HCT116 (cell line): ENCODE data around the gene CPSF4L. TPM values are rescaled to one million over a fixed set of nuclear protein-coding genes. Genes with fewer than 3 reads are reported as not detected.

Experiments used
- ATAC-seq: fragments of 200-7000 bp; cut with Tn5 transposase; 2 replicates; pipeline ENCODE4 v1.9.1; 2020; ENCODE audit warnings: mild to moderate bottlenecking, moderate library complexity
- BruUV-seq: library from RNA; stranded (reverse); fragments of 400-500 nt; replicated peaks from 2 replicates; lab custom pipeline; 2021; lab: Mats Ljungman, UMichigan
- CTCF ChIA-PET: fragments of 300-600 bp; sonication (Branson Sonifier 250); formaldehyde crosslinking; loops from one replicate; lab custom pipeline; 2021; ENCODE audit warnings: antibody characterized with exemption; lab: Charles Lee
- POLR2A ChIA-PET: fragments of 300-600, 350-600 bp; sonication (Branson Sonifier 250); formaldehyde crosslinking; loops from one replicate; lab custom pipeline; 2021; ENCODE audit warnings: antibody characterized with exemption; lab: Charles Lee
- RAD21 ChIA-PET, 2 experiments: fragments of 300-600 bp; sonication (Branson Sonifier 250); formaldehyde crosslinking; loops; one replicate each; lab custom pipeline; 2023; ENCODE audit warnings: low total read pairs in 2 of 2; ENCODE audit not compliant: uncharacterized antibody in 2 of 2, unreplicated experiment in 2 of 2, low non-redundant PET in 1 of 2; lab: Charles Lee
- DNase-seq: peaks from one replicate; pipeline ENCODE4 v3.0.0-alpha.2; 2010; ENCODE audit warnings: low read depth, low spot score
- H2AFZ ChIP-seq: fragments of 200-600 bp; shearing (Covaris generic), sonication (generic); 2 replicates; pipeline ENCODE4 v1.6.1; 2017; ENCODE audit warnings: low read depth, mixed run types, mixed read lengths, antibody characterized with exemption, low read length; ENCODE audit not compliant: poor library complexity, severe bottlenecking
- H3K27ac ChIP-seq: 2 replicates; pipeline ENCODE4 v1.5.1; 2012; ENCODE audit warnings: low read depth, low read length
- H3K27me3 ChIP-seq: fragments of 200-600 bp; sonication (generic); 2 replicates; pipeline ENCODE4 v1.6.1; 2016; ENCODE audit warnings: mixed run types, low read length, mixed read lengths; ENCODE audit not compliant: insufficient read depth
- H3K36me3 ChIP-seq, 2 experiments: fragments of 200-500 bp in 1 of 2; fragments of 200-600 bp in 1 of 2; sonication (Bioruptor generic) in 1 of 2; sonication (generic) in 1 of 2; 2 replicates each; pipeline versions ENCODE4 v1.5.1 to v1.6.1; 2014 to 2016; ENCODE audit warnings: low read length in 2 of 2, inconsistent platforms in 1 of 2, mixed read lengths in 1 of 2, mixed run types in 1 of 2; ENCODE audit not compliant: insufficient read depth in 2 of 2, control insufficient read depth in 1 of 2
- H3K4me1 ChIP-seq, 2 experiments: fragments of 200-600 bp in 1 of 2; sonication (generic) in 1 of 2; 2 replicates each; pipeline versions ENCODE4 v1.5.1 to v1.6.1; 2012 to 2017; ENCODE audit warnings: low read length in 2 of 2, inconsistent platforms in 1 of 2, mild to moderate bottlenecking in 1 of 2, mixed read lengths in 1 of 2, mixed run types in 1 of 2, moderate library complexity in 1 of 2; ENCODE audit not compliant: insufficient read depth in 2 of 2, control insufficient read depth in 1 of 2
- H3K4me2 ChIP-seq: fragments of 200-600 bp; sonication (generic); 2 replicates; pipeline ENCODE4 v1.6.1; 2017; ENCODE audit warnings: mixed run types, low read length, mixed read lengths
- H3K4me3 ChIP-seq, 2 experiments: fragments of 200-600 bp in 1 of 2; sonication (generic) in 1 of 2; replicated peaks in 1 of 2; 2 replicates each; pipeline ENCODE4 v1.5.1; 2011 to 2016; ENCODE audit warnings: low read length in 2 of 2, control low read depth in 1 of 2, low read depth in 1 of 2, mild to moderate bottlenecking in 1 of 2, mixed read lengths in 1 of 2, mixed run types in 1 of 2
- H3K79me2 ChIP-seq: fragments of 200-600 bp; sonication (generic); 2 replicates; pipeline ENCODE4 v1.6.1; 2017; ENCODE audit warnings: mild to moderate bottlenecking, mixed run types, low read length, moderate library complexity, mixed read lengths; ENCODE audit not compliant: insufficient read depth
- H3K9ac ChIP-seq: fragments of 200-600 bp; sonication (generic); 2 replicates; pipeline ENCODE4 v1.6.1; 2016; ENCODE audit warnings: low read length, mixed read lengths
- H3K9me2 ChIP-seq: fragments of 200-600 bp; sonication (generic), shearing (Covaris generic); 2 replicates; pipeline ENCODE4 v1.6.1; 2017; ENCODE audit warnings: mixed run types, mild to moderate bottlenecking, moderate library complexity; ENCODE audit not compliant: insufficient read depth
- H3K9me3 ChIP-seq, 2 experiments: fragments of 200-500 bp in 1 of 2; fragments of 200-600 bp in 1 of 2; sonication (Bioruptor generic) in 1 of 2; sonication (generic) in 1 of 2; 2 replicates each; pipeline ENCODE4 v1.6.1; 2014 to 2017; ENCODE audit warnings: low read length in 2 of 2, mixed read lengths in 2 of 2, inconsistent platforms in 1 of 2, low read depth in 1 of 2, mild to moderate bottlenecking in 1 of 2, mixed run types in 1 of 2, moderate library complexity in 1 of 2; ENCODE audit not compliant: control insufficient read depth in 1 of 2, insufficient read depth in 1 of 2
- H4K20me1 ChIP-seq: fragments of 200-600 bp; sonication (generic), shearing (Covaris generic); 2 replicates; pipeline ENCODE4 v1.6.1; 2017; ENCODE audit warnings: mixed run types, mild to moderate bottlenecking, moderate library complexity; ENCODE audit not compliant: insufficient read depth
- EGR1 ChIP-seq: IDR thresholded peaks from 2 replicates; pipeline ENCODE4 v1.6.1; 2012; ENCODE audit warnings: low read depth
- POLR2AphosphoS5 ChIP-seq: IDR thresholded peaks from 2 replicates; pipeline ENCODE4 v1.6.1; 2011; ENCODE audit warnings: mild to moderate bottlenecking, low read depth, low read length, moderate library complexity
- SP1 ChIP-seq: IDR thresholded peaks from 2 replicates; pipeline ENCODE4 v1.6.1; 2012; ENCODE audit warnings: low read depth
- intact Hi-C: fragments of 100-400 bp; cut with micrococcal nuclease; formaldehyde crosslinking; loops from 2 replicates; pipeline ENCODE4 v1.10.0; 2022
- total RNA-seq: library from RNA; stranded (reverse); gene quantifications from one replicate; pipeline ENCODE4 v1.2.1, GENCODE V29; 2021; ENCODE audit not compliant: unreplicated experiment
- TF ChIP-seq, protein P1 (sequence below), 3 experiments: fragments of 200-600 bp in 1 of 3; sonication (generic) in 1 of 3; IDR thresholded peaks in 2 of 3; conservative IDR thresholded peaks in 1 of 3; 2 replicates each; pipeline ENCODE4 v1.5.1; 2012 to 2017; ENCODE audit warnings: low read depth in 2 of 3, low read length in 2 of 3, antibody characterized with exemption in 1 of 3, borderline replicate concordance in 1 of 3, control low read depth in 1 of 3, mild to moderate bottlenecking in 1 of 3, mixed read lengths in 1 of 3, mixed run types in 1 of 3, moderate library complexity in 1 of 3; ENCODE audit not compliant: insufficient read depth in 1 of 3
- TF ChIP-seq, protein P2 (sequence below): IDR thresholded peaks from 2 replicates; pipeline ENCODE4 v1.6.1; 2011; ENCODE audit warnings: mild to moderate bottlenecking, low read length, moderate library complexity; ENCODE audit not compliant: insufficient replicate concordance; ENCODE audit errors: extremely low read depth

The CPSF4L gene
- total RNA-seq, 1 experiment from 2014 or later: not detected

DNA sequence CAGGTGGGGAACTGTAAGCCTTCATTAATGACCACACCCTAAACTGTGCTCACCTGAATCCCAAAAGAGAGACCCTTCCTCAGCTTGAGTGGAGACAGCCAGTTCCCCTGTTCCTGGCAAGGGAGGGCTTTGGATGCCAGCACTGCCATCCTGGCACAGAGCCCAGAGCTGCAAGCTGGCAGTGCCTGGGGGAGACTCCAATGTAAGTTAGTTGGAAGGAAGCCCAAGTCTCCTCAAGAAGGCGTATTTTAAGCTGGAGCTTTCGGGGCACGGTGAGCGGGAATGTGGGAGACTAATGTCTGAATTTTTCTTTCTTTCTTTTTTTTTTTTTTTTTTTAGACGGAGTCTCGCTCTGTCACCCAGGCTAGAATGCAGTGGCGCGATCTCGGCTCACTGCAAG is 45.5 kb upstream of the CPSF4L start (continued):
- TF ChIP-seq SP1: no peak
- no peak for TF ChIP-seq POLR2AphosphoS5

DNA sequence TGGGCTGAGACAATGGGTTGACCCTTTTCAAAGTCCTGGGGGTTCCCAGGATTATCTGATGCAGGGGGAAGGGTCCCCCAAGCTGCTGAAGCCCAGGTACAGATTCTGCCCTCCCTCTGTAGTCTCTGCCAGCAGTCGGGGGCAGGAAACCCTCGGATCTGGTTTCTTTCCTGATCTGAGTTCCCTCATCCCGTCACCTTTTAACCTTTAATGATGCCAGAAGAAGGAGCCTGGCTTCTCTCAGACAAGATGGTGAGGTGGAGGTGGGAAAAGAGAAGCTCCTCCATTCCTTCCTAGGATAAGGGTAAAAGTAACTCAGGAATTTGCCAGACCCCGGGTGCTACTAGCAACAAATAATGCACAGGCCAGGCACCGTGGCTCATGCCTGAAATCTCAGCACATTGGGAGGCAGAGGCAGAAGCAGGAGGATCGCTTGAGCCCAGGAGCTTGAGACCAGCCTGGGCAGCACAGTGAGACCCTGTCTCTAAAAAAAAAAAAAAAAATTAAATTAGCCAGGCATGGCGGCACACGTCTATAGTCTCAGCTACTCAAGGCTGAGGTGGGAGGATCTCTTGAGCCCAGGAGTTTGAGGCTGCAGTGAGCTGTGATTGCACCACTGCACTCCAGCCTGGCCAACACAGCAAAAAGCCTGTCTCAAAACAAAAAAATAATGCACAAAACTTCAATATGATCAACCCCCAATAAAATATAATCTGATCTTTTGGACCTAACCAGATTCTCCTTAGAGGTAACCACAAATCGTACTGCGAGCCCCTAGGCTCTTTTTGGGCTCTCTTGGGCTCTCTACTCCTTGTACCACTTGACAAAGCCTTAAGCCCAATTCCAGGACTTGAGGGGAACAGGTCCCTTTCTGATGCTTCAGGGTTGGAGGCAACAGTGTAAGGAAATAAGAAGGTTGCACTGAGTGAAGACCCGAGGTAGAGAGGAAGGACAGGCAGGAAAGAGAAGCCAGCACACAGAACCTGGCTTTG is 44.5 kb upstream of the CPSF4L start:
- no peaks in the 10 kb centered on the region for H3K27me3 ChIP-seq
- H3K36me3 ChIP-seq: no peaks in the 10 kb centered on the region
- H3K9me2 ChIP-seq: no peaks in the 10 kb centered on the region
- no peaks in the 10 kb centered on the region for H4K20me1 ChIP-seq
- H3K4me3 ChIP-seq: peak overlapping the region; percentile 51 to 56
- ChIA-PET POLR2A (interaction anchor here (0.6 to 3.9 kb wide), 4 partner anchors 9 to 64 kb away, joined by 3 to 14 read pairs (median 4); no protein-coding TSS in a partner anchor), CTCF (no interaction called here), RAD21 (interaction anchor here in 1 of 2 experiments (1.2 kb wide), 1 partner anchor 64 kb away, joined by 4 read pairs; no protein-coding TSS in a partner anchor)
- H3K4me2 ChIP-seq: peak overlapping the region; percentile 83
- BruUV-seq: no TSS peak
- intact Hi-C loops: no loop called here
- peaks cover 94% of the 10 kb centered on the region for H3K79me2 ChIP-seq
- H2AFZ ChIP-seq: no peak overlapping the region
- peaks cover 61 to 87% of the 10 kb centered on the region in 2 experiments for H3K4me1 ChIP-seq
- TF ChIP-seq, protein P1, sequence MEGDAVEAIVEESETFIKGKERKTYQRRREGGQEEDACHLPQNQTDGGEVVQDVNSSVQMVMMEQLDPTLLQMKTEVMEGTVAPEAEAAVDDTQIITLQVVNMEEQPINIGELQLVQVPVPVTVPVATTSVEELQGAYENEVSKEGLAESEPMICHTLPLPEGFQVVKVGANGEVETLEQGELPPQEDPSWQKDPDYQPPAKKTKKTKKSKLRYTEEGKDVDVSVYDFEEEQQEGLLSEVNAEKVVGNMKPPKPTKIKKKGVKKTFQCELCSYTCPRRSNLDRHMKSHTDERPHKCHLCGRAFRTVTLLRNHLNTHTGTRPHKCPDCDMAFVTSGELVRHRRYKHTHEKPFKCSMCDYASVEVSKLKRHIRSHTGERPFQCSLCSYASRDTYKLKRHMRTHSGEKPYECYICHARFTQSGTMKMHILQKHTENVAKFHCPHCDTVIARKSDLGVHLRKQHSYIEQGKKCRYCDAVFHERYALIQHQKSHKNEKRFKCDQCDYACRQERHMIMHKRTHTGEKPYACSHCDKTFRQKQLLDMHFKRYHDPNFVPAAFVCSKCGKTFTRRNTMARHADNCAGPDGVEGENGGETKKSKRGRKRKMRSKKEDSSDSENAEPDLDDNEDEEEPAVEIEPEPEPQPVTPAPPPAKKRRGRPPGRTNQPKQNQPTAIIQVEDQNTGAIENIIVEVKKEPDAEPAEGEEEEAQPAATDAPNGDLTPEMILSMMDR (IDR thresholded peaks at IDR 0.05 in 2 of 3, conservative IDR thresholded peaks at IDR 0.05 in 1 of 3; ENCODE audit: borderline replicate concordance in 1 of 3, insufficient read depth in 1 of 3, low read depth in 2 of 3, low read length in 2 of 3): no peak
- TF ChIP-seq, protein P2, sequence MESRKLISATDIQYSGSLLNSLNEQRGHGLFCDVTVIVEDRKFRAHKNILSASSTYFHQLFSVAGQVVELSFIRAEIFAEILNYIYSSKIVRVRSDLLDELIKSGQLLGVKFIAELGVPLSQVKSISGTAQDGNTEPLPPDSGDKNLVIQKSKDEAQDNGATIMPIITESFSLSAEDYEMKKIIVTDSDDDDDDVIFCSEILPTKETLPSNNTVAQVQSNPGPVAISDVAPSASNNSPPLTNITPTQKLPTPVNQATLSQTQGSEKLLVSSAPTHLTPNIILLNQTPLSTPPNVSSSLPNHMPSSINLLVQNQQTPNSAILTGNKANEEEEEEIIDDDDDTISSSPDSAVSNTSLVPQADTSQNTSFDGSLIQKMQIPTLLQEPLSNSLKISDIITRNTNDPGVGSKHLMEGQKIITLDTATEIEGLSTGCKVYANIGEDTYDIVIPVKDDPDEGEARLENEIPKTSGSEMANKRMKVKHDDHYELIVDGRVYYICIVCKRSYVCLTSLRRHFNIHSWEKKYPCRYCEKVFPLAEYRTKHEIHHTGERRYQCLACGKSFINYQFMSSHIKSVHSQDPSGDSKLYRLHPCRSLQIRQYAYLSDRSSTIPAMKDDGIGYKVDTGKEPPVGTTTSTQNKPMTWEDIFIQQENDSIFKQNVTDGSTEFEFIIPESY: no peak
- TF ChIP-seq EGR1: no peak
- H3K9me3 ChIP-seq: no peaks in the 10 kb centered on the region
- no peak for DNase-seq
- no peak for ATAC-seq
- peak overlapping the region; percentile 70 for H3K27ac ChIP-seq
- H3K9ac ChIP-seq: peak overlapping the region; percentile 66
